CD14-positive monocyte (primary cell): Measurements from ENCODE around the gene KLHL42. TPM values are rescaled to one million over a fixed set of nuclear protein-coding genes. Genes with fewer than 3 reads are reported as not detected.

ENCODE experiments used
- DNase-seq, 3 donors: peaks; one replicate each; pipeline ENCODE4 v3.0.0-alpha.2; 2011 to 2022
- H2AFZ ChIP-seq: 2 replicates; pipeline ENCODE4 v1.6.0; 2012; ENCODE audit warnings: mild to moderate bottlenecking, low read depth, low read length, inconsistent platforms; ENCODE audit not compliant: insufficient read depth, poor library complexity, severe bottlenecking
- H3K27ac ChIP-seq, 2 donors: 1 replicate in 1 of 2; 2 replicates in 1 of 2; pipeline ENCODE4 v1.5.1; 2012 to 2013; ENCODE audit warnings: low read length in 2 of 2, control low read depth in 1 of 2, inconsistent platforms in 1 of 2, low read depth in 1 of 2, mild to moderate bottlenecking in 1 of 2
- H3K27me3 ChIP-seq, 2 donors: one replicate each; pipeline versions ENCODE4 v1.6.0 to v1.6.1; 2011 to 2013; ENCODE audit warnings: low read length in 2 of 2; ENCODE audit not compliant: control insufficient read depth in 2 of 2, insufficient read depth in 2 of 2
- H3K36me3 ChIP-seq, 2 donors: replicated peaks in 1 of 2; 1 replicate in 1 of 2; 2 replicates in 1 of 2; pipeline versions ENCODE4 v1.5.1 to v1.6.1; 2012 to 2013; ENCODE audit warnings: low read length in 2 of 2, control low read depth in 1 of 2, inconsistent platforms in 1 of 2, mild to moderate bottlenecking in 1 of 2; ENCODE audit not compliant: insufficient read depth in 2 of 2, control insufficient read depth in 1 of 2
- H3K4me1 ChIP-seq, 2 donors: 1 replicate in 1 of 2; 2 replicates in 1 of 2; pipeline versions ENCODE4 v1.5.1 to v1.6.1; 2012 to 2013; ENCODE audit warnings: low read length in 2 of 2, control low read depth in 1 of 2, inconsistent platforms in 1 of 2, mild to moderate bottlenecking in 1 of 2, moderate library complexity in 1 of 2; ENCODE audit not compliant: insufficient read depth in 2 of 2, control insufficient read depth in 1 of 2
- H3K4me2 ChIP-seq: replicated peaks from 2 replicates; pipeline ENCODE3; 2012; ENCODE audit warnings: low read length, moderate library complexity, mild to moderate bottlenecking; ENCODE audit not compliant: poor library complexity, severe bottlenecking; ENCODE audit errors: extremely low read depth
- H3K4me3 ChIP-seq, 3 experiments: fragments of 200-600 bp in 1 of 3; sonication (generic) in 1 of 3; replicated peaks in 1 of 3; 1 replicate in 2 of 3; 2 replicates in 1 of 3; pipeline ENCODE4 v1.5.1; 2011 to 2013; ENCODE audit warnings: low read length in 3 of 3, mild to moderate bottlenecking in 3 of 3, control low read depth in 2 of 3, low read depth in 2 of 3, inconsistent platforms in 1 of 3, moderate library complexity in 1 of 3
- H3K79me2 ChIP-seq: 2 replicates; pipeline ENCODE4 v1.6.0; 2012; ENCODE audit warnings: mild to moderate bottlenecking, control low read depth, inconsistent platforms, low read length, moderate library complexity; ENCODE audit not compliant: insufficient read depth
- H3K9ac ChIP-seq: 2 replicates; pipeline ENCODE4 v1.6.0; 2017; ENCODE audit warnings: low read length, mild to moderate bottlenecking; ENCODE audit not compliant: insufficient read depth, poor library complexity, severe bottlenecking
- H3K9me3 ChIP-seq, 2 donors: replicated peaks in 1 of 2; 1 replicate in 1 of 2; 2 replicates in 1 of 2; pipeline versions ENCODE4 v1.5.1 to v1.6.1; 2012 to 2013; ENCODE audit warnings: low read length in 2 of 2, control low read depth in 1 of 2; ENCODE audit not compliant: control insufficient read depth in 1 of 2, insufficient read depth in 1 of 2
- H4K20me1 ChIP-seq: 2 replicates; pipeline ENCODE4 v1.6.0; 2012; ENCODE audit warnings: mild to moderate bottlenecking, low read length, control low read depth, moderate library complexity; ENCODE audit not compliant: insufficient read depth
- H3K27ac Mint-ChIP-seq, 7 donors: one replicate each; pipeline ENCODE4 v1.8.0; 2020; ENCODE audit warnings: mild to moderate bottlenecking in 7 of 7, mixed read lengths in 7 of 7, moderate library complexity in 6 of 7, inconsistent platforms in 2 of 7
- H3K27me3 Mint-ChIP-seq, 3 donors: one replicate each; pipeline ENCODE4 v1.8.0; 2021 to 2022; ENCODE audit warnings: low read depth in 3 of 3, mild to moderate bottlenecking in 3 of 3, mixed read lengths in 3 of 3, moderate library complexity in 3 of 3, inconsistent platforms in 1 of 3
- H3K36me3 Mint-ChIP-seq, 2 donors: one replicate each; pipeline ENCODE4 v1.8.0; 2020; ENCODE audit warnings: mixed read lengths in 2 of 2, inconsistent platforms in 1 of 2, mild to moderate bottlenecking in 1 of 2
- H3K4me1 Mint-ChIP-seq: one replicate; pipeline ENCODE4 v1.8.0; 2020; ENCODE audit warnings: mild to moderate bottlenecking, mixed read lengths
- H3K4me3 Mint-ChIP-seq, 2 donors: one replicate each; pipeline ENCODE4 v1.8.0; 2020; ENCODE audit warnings: mild to moderate bottlenecking in 2 of 2, mixed read lengths in 2 of 2, moderate library complexity in 1 of 2
- H3K9me3 Mint-ChIP-seq, 7 donors: one replicate each; pipeline ENCODE4 v1.8.0; 2020 to 2022; ENCODE audit warnings: mixed read lengths in 7 of 7, mild to moderate bottlenecking in 6 of 7, moderate library complexity in 6 of 7, inconsistent platforms in 2 of 7
- WGBS: methylation state at CpG from one replicate; pipeline ENCODE4 v1.1.5; 2013; ENCODE audit warnings: missing lambda C conversion rate; ENCODE audit not compliant: insufficient coverage; 5-methylcytosine and 5-hydroxymethylcytosine counted together
- intact Hi-C, 2 donors: fragments of 100-400 bp; cut with micrococcal nuclease; formaldehyde crosslinking; loops; one replicate each; pipeline versions ENCODE4 v1.15.0 to v1.15.1; 2023
- polyA plus RNA-seq, 3 donors: library from polyadenylated mRNA; depleted of rRNA in 1 of 3; unstranded in 2 of 3; stranded (reverse) in 1 of 3; fragments of 300-500 nt in 2 of 3; fragments of >200 nt in 1 of 3; fragmentation: Illumina TruSeq in 2 of 3; gene quantifications; 1 replicate in 2 of 3; 2 replicates in 1 of 3; pipeline ENCODE4 v1.2.3, GENCODE V29; 2012 to 2021
- TF ChIP-seq, protein P1 (sequence below): fragments of 200-600 bp; IDR thresholded peaks from one replicate; pipeline ENCODE4 v1.8.0; 2022; ENCODE audit warnings: antibody characterized with exemption, mild to moderate bottlenecking

Gene KLHL42
- polyA plus RNA-seq, 3 donors: 4.1 to 9.9 (median 7.5) TPM

DNA sequence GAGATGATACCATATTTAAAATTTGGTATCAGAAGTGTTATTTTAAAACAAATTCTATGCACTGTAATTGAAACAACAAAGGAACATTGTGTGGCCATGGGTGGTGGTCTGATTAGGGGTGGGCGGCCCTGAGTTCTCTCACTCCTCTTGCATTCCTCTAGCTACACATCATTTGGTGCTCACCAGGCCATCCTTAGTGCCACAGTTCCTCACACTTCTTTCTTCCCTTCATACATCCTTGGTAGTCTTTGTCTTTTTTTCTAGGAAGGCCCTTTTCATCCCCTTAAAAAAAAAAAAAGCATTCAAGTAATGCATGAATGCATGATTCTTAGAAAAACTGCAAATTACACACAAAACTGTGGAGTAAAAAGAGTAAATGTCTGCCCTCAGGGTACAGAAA, 2.4 kb downstream of the KLHL42 start:
- H3K4me3 Mint-ChIP-seq: peak overlapping the region in 1 of 2 donors; percentile 20
- no peak overlapping the region for H3K4me3 ChIP-seq
- H3K36me3 Mint-ChIP-seq: peaks cover 5 to 7% of the 10 kb centered on the region in 2 donors
- no peaks in the 10 kb centered on the region for H3K27me3 ChIP-seq
- no peaks in the 10 kb centered on the region for H3K36me3 ChIP-seq
- no peaks in the 10 kb centered on the region for H4K20me1 ChIP-seq
- no peak overlapping the region for H3K27ac ChIP-seq
- peaks cover 28% of the 10 kb centered on the region in 2 donors for H3K4me1 ChIP-seq
- no peak overlapping the region for H2AFZ ChIP-seq
- H3K4me2 ChIP-seq: no peak overlapping the region
- H3K9ac ChIP-seq: no peak overlapping the region
- H3K27ac Mint-ChIP-seq: no peak overlapping the region
- WGBS: no CpG with 5 or more reads among the region's 1 CpG
- peaks cover 42% of the 10 kb centered on the region for H3K79me2 ChIP-seq
- TF ChIP-seq, protein P1, sequence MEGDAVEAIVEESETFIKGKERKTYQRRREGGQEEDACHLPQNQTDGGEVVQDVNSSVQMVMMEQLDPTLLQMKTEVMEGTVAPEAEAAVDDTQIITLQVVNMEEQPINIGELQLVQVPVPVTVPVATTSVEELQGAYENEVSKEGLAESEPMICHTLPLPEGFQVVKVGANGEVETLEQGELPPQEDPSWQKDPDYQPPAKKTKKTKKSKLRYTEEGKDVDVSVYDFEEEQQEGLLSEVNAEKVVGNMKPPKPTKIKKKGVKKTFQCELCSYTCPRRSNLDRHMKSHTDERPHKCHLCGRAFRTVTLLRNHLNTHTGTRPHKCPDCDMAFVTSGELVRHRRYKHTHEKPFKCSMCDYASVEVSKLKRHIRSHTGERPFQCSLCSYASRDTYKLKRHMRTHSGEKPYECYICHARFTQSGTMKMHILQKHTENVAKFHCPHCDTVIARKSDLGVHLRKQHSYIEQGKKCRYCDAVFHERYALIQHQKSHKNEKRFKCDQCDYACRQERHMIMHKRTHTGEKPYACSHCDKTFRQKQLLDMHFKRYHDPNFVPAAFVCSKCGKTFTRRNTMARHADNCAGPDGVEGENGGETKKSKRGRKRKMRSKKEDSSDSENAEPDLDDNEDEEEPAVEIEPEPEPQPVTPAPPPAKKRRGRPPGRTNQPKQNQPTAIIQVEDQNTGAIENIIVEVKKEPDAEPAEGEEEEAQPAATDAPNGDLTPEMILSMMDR: no peak
- no peaks in the 10 kb centered on the region for H3K9me3 ChIP-seq
- H3K27me3 Mint-ChIP-seq: peaks cover 3 to 4% (median 4%) of the 10 kb centered on the region in 3 donors
- intact Hi-C loops: no loop called here
- DNase-seq: no peak
- H3K9me3 Mint-ChIP-seq: peaks cover 0 to 2% (median 0%) of the 10 kb centered on the region in 7 donors
- H3K4me1 Mint-ChIP-seq: peaks cover 44% of the 10 kb centered on the region

DNA sequence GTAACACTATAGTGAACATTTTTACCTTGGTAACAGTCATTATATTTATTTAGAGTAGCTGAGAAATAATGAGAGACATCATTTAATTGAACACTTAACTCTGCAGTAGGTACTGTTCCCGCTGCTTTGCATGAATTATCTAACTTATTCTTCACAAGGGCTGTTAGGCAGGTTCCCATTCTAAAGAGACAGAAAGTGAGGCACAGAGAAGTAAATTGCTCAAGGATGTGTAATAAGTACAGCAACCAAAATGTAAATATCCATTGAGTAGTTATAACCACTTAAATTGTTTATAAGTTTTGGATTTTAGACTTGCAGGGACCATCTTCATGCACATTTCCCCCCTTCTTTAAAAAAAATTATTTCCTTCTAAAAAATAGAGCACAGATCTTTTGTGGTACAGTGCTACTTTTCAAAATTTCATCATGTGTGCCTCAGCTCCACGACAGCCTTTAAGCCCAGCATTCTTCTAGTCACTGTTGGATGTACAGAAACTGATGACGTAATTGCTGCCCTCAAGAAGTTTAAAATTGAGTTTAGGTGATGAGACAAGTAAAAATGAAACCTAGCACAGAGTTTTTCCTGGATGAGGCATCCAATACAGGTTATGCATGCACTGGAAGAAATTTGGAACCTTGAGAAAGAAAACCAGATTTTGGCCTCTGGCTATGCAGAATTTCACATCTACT, 6.0 kb downstream of the KLHL42 start:
- Histone ChIP-seq H3K4me2 (peak overlapping the region; percentile 6), H3K27me3 (no peaks in the 10 kb centered on the region), H3K4me3 (no peak overlapping the region), H2AFZ (no peak overlapping the region), H3K79me2 (peaks cover 59% of the 10 kb centered on the region), H3K4me1 (peaks cover 13 to 16% of the 10 kb centered on the region in 2 donors), H3K36me3 (peaks cover 9 to 19% of the 10 kb centered on the region in 2 donors), H3K27ac (peak overlapping the region in 1 of 2 donors; percentile 39), H3K9me3 (no peaks in the 10 kb centered on the region), H3K9ac (no peak overlapping the region), H4K20me1 (no peaks in the 10 kb centered on the region)
- Mint-ChIP-seq H3K27ac (peak overlapping the region in 6 of 7 donors; percentile 4 to 76 (median 70)), H3K4me1 (peaks cover 31% of the 10 kb centered on the region), H3K9me3 (no peaks in the 10 kb centered on the region), H3K27me3 (no peaks in the 10 kb centered on the region), H3K4me3 (no peak overlapping the region), H3K36me3 (peaks cover 24 to 29% of the 10 kb centered on the region in 2 donors)
- TF ChIP-seq, protein P1: no peak
- intact Hi-C loops: no loop called here
- WGBS: 71% methylated on average over 1 of the region's 3 CpGs
- peak; percentile 21 to 33 (median 30) for DNase-seq
